GM18861 (cell line): ENCODE measurements around the gene TARBP2.

Experiments
- ATAC-seq: cut with Tn5 transposase; IDR thresholded peaks from one replicate; pipeline ENCODE4 v1.9.1; 2021; ENCODE audit not compliant: unreplicated experiment

The TARBP2 gene

GRCh38 chr12:53500776-53501614, at the start of gene TARBP2:
TSS of gene TARBP2 (plus strand) at chr12:53501283. CDS start at chr12:53501409, 126 bp downstream.
- peak; percentile 67 for ATAC-seq

GRCh38 chr12:53451661-53452158, 49.4 kb upstream of the TARBP2 start, which contains the start of gene PCBP2:
TSS of gene PCBP2 (plus strand) at chr12:53452102. CDS start at chr12:53454801, 2,699 bp downstream.
- peak; percentile 96 for ATAC-seq

- no peak for ATAC-seq
Measured at GRCh38 chr12:53452159-53453077, 48.7 kb upstream of the TARBP2 start.

GRCh38 chr12:53453953-53454640, 47.0 kb upstream of the TARBP2 start:
- ATAC-seq, result no peak

- no peak for ATAC-seq
Measured at GRCh38 chr12:53454707-53455106, 46.4 kb upstream of the TARBP2 start.

GRCh38 chr12:53456654-53457366, 44.3 kb upstream of the TARBP2 start:
- no peak for ATAC-seq

GRCh38 chr12:53459097-53459496, 42.0 kb upstream of the TARBP2 start:
- ATAC-seq, result no peak

- ATAC-seq, result no peak
Measured at GRCh38 chr12:53461059-53461458, 40.0 kb upstream of the TARBP2 start.

- ATAC-seq, result no peak
Measured at GRCh38 chr12:53461591-53461990, 39.5 kb upstream of the TARBP2 start.

GRCh38 chr12:53462935-53463334, 38.1 kb upstream of the TARBP2 start:
- no peak for ATAC-seq

- no peak for ATAC-seq
Measured at GRCh38 chr12:53463802-53464560, 37.1 kb upstream of the TARBP2 start.

- ATAC-seq, result no peak
Measured at GRCh38 chr12:53464685-53465418, 36.2 kb upstream of the TARBP2 start.

- ATAC-seq, result no peak
Measured at GRCh38 chr12:53465679-53466078, 35.4 kb upstream of the TARBP2 start.

GRCh38 chr12:53466640-53467039, 34.4 kb upstream of the TARBP2 start:
- no peak for ATAC-seq

- ATAC-seq, result no peak
Measured at GRCh38 chr12:53467082-53467481, 34.0 kb upstream of the TARBP2 start.

- ATAC-seq, result no peak
Measured at GRCh38 chr12:53467880-53468279, 33.2 kb upstream of the TARBP2 start.

GRCh38 chr12:53468282-53468681, 32.8 kb upstream of the TARBP2 start:
- no peak for ATAC-seq

- no peak for ATAC-seq
Measured at GRCh38 chr12:53472056-53472582, 29.0 kb upstream of the TARBP2 start.

GRCh38 chr12:53474077-53474476, 27.0 kb upstream of the TARBP2 start:
- ATAC-seq, result no peak
